BLaER1 treated with 17β-estradiol and CSF1 and Interleukin-3, amounts not matched to agents 10 nM and 100 nM (cell line): ENCODE data around the gene TRIM77.
"Not testable (repeated sequence)": the region's sequence is repeated elsewhere in the genome, so short reads cannot be mapped to it uniquely, and the experiment has no call there.

Experiments
- H3K27ac ChIP-seq, 11 experiments: shearing (Covaris generic); formaldehyde crosslinking; 2 replicates each; pipeline ENCODE4 v1.8.1; 2022
- H3K27me3 ChIP-seq, 11 experiments: shearing (Covaris generic); formaldehyde crosslinking; 2 replicates each; pipeline ENCODE4 v1.8.1; 2022
- H3K36me3 ChIP-seq, 11 experiments: shearing (Covaris generic); formaldehyde crosslinking; 2 replicates each; pipeline ENCODE4 v1.8.1; 2022
- H3K4me1 ChIP-seq, 10 experiments: shearing (Covaris generic); formaldehyde crosslinking; 2 replicates each; pipeline ENCODE4 v1.8.1; 2022
- H3K4me2 ChIP-seq, 11 experiments: shearing (Covaris generic); formaldehyde crosslinking; 2 replicates each; pipeline ENCODE4 v1.8.1; 2022
- H3K4me3 ChIP-seq, 10 experiments: shearing (Covaris generic); formaldehyde crosslinking; 2 replicates each; pipeline ENCODE4 v1.8.1; 2022
- H3K9ac ChIP-seq, 11 experiments: shearing (Covaris generic); formaldehyde crosslinking; 2 replicates each; pipeline ENCODE4 v1.8.1; 2022
- H3K9me3 ChIP-seq, 11 experiments: shearing (Covaris generic); formaldehyde crosslinking; replicated peaks in 1 of 11; 2 replicates each; pipeline ENCODE4 v1.8.1; 2022
- H4K20me1 ChIP-seq, 11 experiments: shearing (Covaris generic); formaldehyde crosslinking; 2 replicates each; pipeline ENCODE4 v1.8.1; 2022
- Cebpa-rat ChIP-seq, 11 experiments: shearing (Covaris generic); IDR thresholded peaks; 2 replicates each; pipeline ENCODE4 v1.8.1; 2022

The TRIM77 gene, protein sequence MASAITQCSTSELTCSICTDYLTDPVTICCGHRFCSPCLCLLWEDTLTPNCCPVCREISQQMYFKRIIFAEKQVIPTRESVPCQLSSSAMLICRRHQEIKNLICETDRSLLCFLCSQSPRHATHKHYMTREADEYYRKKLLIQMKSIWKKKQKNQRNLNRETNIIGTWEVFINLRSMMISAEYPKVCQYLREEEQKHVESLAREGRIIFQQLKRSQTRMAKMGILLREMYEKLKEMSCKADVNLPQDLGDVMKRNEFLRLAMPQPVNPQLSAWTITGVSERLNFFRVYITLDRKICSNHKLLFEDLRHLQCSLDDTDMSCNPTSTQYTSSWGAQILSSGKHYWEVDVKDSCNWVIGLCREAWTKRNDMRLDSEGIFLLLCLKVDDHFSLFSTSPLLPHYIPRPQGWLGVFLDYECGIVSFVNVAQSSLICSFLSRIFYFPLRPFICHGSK

DNA sequence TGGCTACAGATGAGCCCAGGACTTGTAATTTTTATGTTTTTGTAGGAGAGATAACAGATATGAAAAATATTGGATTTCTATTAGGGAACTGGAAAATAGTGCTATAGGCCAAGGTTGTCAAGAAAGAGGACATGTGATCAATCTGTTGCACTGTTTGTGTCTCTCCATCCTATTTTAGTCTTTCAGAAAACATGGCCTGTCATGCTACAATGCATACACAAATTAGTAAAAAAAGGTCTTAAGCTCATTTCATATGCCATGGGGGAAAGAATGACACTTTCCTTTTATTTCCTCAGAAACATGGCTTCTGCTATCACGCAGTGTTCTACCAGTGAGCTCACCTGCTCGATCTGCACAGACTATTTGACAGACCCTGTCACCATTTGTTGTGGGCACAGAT, at the start of gene TRIM77:
Gene TRIM77, plus strand, starts transcription at position 301 of the 400 bp plus-strand sequence. Its CDS starts 0 bp downstream, at position 301.
- not testable (repeated sequence) for H3K36me3 ChIP-seq, H3K27me3 ChIP-seq, H3K9me3 ChIP-seq

DNA sequence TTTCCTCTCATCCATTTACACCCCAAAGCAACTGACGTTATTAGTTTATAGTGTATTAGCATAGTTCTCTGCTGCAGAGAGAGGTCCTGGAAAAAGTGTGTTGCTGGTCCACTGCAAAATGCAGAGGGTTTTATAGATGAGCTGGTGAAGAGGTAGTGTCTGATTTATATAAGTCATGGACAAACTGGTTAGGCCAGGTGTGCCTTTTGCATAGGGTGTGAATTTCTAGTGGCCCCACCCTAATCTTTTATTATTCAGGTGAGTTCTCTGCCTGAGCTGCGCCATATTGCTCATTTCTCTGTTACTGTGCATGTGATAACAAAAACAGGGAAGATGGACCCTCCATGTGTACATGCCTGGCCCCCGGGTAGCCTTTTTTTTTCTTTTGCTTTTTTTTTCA, 43.1 kb upstream of the TRIM77 start:
- H3K4me3 ChIP-seq: no peak overlapping the region
- H3K27ac ChIP-seq: no peak overlapping the region
- no peaks in the 10 kb centered on the region for H3K4me1 ChIP-seq
- no peak overlapping the region for H3K4me2 ChIP-seq
- no peak for TF ChIP-seq Cebpa-rat (IDR thresholded peaks at IDR 0.05)
- no peaks in the 10 kb centered on the region for H3K9me3 ChIP-seq
- H3K9ac ChIP-seq: no peak overlapping the region
- H3K36me3 ChIP-seq: no peaks in the 10 kb centered on the region
- no peaks in the 10 kb centered on the region for H4K20me1 ChIP-seq
- H3K27me3 ChIP-seq: no peaks in the 10 kb centered on the region

More for the DNA sequence above, at the start of gene TRIM77:
- not testable (repeated sequence) for H3K9ac ChIP-seq, H4K20me1 ChIP-seq, H3K4me3 ChIP-seq, H3K4me2 ChIP-seq, H3K4me1 ChIP-seq, H3K27ac ChIP-seq

DNA sequence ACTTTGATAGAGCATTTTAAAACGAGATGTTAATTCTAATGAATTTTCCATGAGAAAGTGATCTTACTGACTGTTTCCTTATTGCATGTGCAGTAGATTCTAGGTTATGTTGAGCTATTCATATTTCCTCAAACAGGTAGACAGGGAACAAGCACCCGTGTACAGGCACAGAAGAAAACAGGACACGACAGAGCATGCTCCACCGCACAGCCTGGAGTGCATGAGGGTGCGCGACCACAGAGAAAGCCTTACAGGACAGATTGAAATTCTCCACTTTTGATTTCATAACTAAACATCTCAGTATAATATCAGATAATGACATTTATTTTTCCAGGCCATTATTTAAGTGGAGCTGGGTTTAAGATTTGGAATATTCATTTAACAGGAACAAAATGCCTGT, 41.9 kb upstream of the TRIM77 start:
- H3K9ac ChIP-seq, H3K9me3 ChIP-seq, H4K20me1 ChIP-seq, H3K4me1 ChIP-seq, H3K27me3 ChIP-seq, H3K27ac ChIP-seq, H3K4me2 ChIP-seq, H3K4me3 ChIP-seq, H3K36me3 ChIP-seq: not testable (repeated sequence)

DNA sequence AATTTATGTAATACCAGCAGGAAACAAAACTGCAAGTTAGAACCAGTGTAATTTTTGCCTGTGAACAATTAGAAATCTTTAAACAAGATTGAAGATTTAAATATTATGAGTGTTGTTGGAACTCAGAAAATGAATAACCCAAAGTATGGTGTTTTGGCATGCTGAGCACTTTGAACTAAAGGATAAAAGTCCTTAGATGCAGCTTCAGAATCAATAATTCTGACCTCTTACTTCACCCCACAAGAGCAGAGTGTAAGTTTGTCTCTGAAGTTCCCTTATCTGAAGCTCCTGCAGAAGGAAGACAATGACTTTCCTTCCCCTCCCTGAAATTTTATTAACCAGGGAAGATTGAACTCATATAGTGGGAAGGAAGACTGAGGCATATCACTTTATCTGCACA, 40.5 kb upstream of the TRIM77 start:
- not testable (repeated sequence) for H3K9ac ChIP-seq, H3K4me1 ChIP-seq, H3K4me2 ChIP-seq, H3K9me3 ChIP-seq, H4K20me1 ChIP-seq, H3K4me3 ChIP-seq, H3K27me3 ChIP-seq, H3K36me3 ChIP-seq, H3K27ac ChIP-seq

DNA sequence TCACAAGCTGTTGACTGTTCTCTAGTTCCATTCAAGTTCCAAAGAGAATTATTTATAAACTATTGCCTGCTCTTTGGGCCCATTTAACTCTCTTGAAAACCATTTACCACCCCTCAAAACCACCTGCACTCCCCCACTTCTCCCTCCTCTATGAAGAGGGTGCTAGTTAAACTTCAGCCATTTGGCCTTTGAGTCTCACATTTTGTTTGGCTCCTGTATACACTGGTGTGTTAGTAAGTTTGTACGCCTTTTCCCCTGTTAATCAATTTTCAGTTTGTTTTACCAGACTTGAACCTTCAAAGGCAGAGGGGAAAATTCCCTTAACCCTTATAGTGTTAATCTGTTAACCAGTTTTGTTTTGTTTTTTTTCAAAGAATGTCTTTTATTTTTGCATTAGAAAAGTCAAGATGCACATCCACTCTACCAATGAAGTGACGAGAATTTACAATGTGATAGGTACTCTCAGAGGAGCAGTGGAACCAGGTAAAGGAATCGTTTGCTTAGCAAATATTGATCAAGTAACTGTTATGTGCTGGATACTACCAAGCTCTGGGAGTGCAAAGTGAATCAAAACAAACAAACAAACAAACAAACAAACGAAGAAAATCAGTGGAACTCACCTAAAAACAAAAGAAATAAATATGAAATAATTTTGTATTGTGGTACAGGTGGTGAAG, 40.0 kb upstream of the TRIM77 start:
- H3K4me3 ChIP-seq, H3K9ac ChIP-seq, H4K20me1 ChIP-seq, H3K27me3 ChIP-seq, H3K36me3 ChIP-seq, H3K27ac ChIP-seq, H3K9me3 ChIP-seq, H3K4me2 ChIP-seq, H3K4me1 ChIP-seq: not testable (repeated sequence)

DNA sequence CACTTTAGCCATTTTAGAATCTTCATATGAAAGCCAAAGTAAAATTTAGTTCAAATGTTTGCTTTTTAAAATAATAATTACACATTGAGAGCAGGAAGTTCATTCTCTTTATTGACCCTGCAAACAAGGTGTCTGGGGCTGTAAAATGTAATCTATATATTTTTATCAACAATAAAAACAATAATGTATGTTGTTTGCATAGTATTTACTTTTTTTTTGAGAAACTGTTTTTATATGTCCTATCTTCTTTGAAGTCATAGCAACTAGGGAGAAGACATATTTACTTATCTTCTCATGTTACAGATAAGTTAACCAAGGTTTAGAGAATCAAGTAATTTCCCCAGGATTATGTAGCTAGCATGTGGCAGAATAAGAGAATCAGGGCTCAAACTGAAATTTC, 37.6 kb upstream of the TRIM77 start:
- not testable (repeated sequence) for H3K27me3 ChIP-seq, H3K4me3 ChIP-seq, H4K20me1 ChIP-seq, H3K36me3 ChIP-seq, H3K27ac ChIP-seq, H3K4me2 ChIP-seq, H3K9ac ChIP-seq, H3K9me3 ChIP-seq, H3K4me1 ChIP-seq

DNA sequence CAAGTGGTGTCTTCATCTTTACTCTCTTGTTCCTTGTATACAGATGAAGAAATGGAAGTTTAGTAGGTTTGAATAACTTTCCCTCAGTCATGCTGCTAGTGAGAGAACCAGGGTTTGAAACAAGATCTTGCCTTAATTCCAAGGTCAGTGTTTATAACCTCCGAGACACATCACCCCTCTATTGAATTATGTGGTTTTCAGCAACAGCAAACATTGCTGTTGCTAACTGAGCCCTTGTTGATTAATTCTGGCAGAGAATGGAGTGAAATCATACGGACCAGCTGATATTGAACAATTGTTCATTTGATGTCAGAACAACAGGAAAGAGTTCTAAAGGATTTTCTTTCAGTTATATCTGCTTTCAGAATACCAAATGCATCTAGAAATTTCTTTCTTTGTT, 36.7 kb upstream of the TRIM77 start:
- H3K9ac ChIP-seq, H3K4me1 ChIP-seq, H4K20me1 ChIP-seq, H3K4me3 ChIP-seq, H3K36me3 ChIP-seq, H3K27me3 ChIP-seq, H3K27ac ChIP-seq, H3K4me2 ChIP-seq, H3K9me3 ChIP-seq: not testable (repeated sequence)

DNA sequence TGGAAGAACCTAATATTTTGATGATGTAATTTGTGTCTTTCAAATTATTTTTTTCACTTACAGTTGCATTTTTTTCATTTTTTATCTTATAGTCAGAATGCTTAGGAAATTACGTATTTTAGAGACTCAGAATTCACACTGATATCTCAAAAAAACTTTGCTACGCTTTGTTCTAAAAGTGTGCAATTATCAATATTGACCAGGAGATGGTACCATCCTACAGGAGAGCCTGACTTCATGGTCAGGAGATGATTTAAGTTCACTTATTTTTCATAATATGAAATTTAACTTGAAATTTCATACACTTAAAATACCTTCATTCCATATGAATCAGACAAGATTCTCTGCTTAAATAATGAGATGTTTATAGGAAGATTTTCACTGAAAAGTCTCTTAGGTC, 34.7 kb upstream of the TRIM77 start:
- H3K27ac ChIP-seq, H3K4me3 ChIP-seq, H3K9ac ChIP-seq, H3K27me3 ChIP-seq, H4K20me1 ChIP-seq, H3K4me1 ChIP-seq, H3K4me2 ChIP-seq, H3K36me3 ChIP-seq, H3K9me3 ChIP-seq: not testable (repeated sequence)

DNA sequence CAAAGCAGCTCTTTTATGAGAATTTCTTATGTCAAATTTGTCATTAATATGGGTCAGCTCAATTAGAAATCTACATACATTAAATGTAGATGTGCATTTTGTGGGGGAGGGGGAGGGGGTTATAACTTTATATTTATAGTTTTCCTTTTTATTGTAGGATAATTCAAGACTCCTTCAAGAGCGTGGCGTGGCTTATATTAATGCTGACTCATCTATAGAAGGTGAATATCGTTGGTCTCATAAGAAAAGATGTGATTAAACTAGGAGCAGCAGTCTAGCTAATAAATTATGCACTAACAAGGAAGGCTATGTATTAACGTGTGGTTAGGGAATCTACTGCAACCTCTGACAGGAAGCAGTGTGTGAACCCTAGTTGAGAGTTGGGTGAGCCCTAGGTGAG, 34.2 kb upstream of the TRIM77 start:
- not testable (repeated sequence) for H3K9ac ChIP-seq, H3K27me3 ChIP-seq, H4K20me1 ChIP-seq, H3K4me3 ChIP-seq, H3K27ac ChIP-seq, H3K9me3 ChIP-seq, H3K36me3 ChIP-seq, H3K4me1 ChIP-seq, H3K4me2 ChIP-seq

DNA sequence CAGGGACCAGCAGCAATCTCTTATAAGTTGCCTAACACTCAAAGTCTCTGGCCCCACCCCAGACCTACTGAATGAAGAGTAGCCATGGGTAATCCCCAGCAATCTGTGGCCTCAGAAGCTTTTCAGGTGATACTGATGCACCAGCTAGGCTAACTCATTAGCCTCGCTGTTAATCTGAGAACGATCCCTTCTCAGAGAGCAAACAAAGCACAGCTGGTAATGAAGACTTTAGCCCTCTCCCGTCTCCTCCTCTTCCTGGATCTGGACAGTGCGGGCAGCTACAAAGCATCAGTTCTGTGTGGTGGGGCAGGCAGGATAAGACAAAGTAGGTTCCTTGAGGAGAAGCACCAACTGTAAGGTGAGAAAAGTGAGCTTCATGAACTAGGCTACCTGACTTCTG, 3.0 kb upstream of the TRIM77 start:
- not testable (repeated sequence) for H3K4me1 ChIP-seq, H3K9ac ChIP-seq, H3K36me3 ChIP-seq, H3K27me3 ChIP-seq, H4K20me1 ChIP-seq, H3K9me3 ChIP-seq, H3K27ac ChIP-seq, H3K4me2 ChIP-seq, H3K4me3 ChIP-seq

DNA sequence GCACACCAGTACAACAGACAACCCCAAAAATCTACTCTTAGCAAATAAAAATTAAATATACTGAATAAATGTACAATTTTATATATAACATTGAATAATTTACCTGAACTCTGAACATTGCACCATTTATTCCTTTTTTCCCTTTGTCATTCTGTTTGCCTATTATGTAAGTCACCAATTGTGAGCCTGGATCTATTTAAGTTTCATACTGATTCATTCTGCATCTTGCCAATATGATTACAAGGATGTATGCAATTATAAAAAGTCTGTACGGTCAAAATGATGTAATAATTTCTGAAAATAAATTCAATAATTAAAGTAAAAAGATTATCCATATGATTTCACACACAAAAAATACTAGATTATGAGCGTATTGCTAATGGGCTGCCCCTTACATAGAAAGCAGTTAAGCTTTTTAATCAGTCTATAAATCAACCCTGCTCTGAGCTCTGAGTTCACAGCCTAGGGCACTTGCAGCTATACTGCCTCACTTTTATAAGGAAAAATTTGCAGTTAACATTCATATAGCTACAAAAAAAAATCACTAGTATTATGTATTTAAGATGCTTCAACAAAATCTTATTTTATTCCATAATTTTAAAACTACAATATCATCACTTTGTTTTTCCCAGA, 14.9 kb downstream of the TRIM77 start:
- not testable (repeated sequence) for H3K27ac ChIP-seq

DNA sequence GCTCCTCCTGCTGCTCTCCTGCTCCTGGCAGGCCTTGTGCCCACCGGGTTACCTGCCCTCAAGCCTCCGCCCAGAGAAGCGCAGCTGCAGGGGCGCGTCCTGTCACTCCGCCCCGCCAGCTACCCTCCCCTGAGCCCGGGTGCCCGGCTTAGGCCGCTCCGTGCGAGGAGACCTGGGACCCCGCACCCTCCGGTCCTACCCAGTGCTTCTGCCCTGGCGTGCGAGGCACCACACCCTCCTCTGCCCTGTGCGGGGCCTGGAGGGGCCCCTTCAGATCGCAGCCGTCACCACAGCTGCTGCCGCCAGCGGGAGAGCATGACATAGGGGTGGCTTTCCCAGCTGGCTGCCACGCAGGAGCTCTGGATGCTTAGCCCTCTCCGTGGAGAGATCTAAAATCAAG, 20.1 kb downstream of the TRIM77 start:
- H3K4me3 ChIP-seq, H3K4me1 ChIP-seq, H3K9me3 ChIP-seq, H3K9ac ChIP-seq, H3K27ac ChIP-seq, H3K4me2 ChIP-seq, H3K27me3 ChIP-seq, H4K20me1 ChIP-seq, H3K36me3 ChIP-seq: not testable (repeated sequence)

More for the DNA sequence above, 14.9 kb downstream of the TRIM77 start:
- H4K20me1 ChIP-seq, H3K4me1 ChIP-seq, H3K9ac ChIP-seq, H3K27me3 ChIP-seq, H3K9me3 ChIP-seq, H3K36me3 ChIP-seq, H3K4me3 ChIP-seq, H3K4me2 ChIP-seq: not testable (repeated sequence)
